Fibroblast of pulmonary artery (primary cell): ENCODE data around the gene TMEM170B.

Experiments
- DNase-seq: peaks from one replicate; pipeline ENCODE4 v3.0.0-alpha.2; 2010; ENCODE audit warnings: low read depth
- H3K4me3 ChIP-seq: replicated peaks from 2 replicates; pipeline ENCODE4 v1.5.1; 2011; ENCODE audit warnings: low read depth, mild to moderate bottlenecking, control low read depth, low read length, moderate library complexity
- CTCF ChIP-seq: IDR thresholded peaks from 2 replicates; pipeline ENCODE4 v1.5.1; 2011; ENCODE audit warnings: mild to moderate bottlenecking, control low read depth, low read length, inconsistent platforms; ENCODE audit errors: missing control alignments

Gene TMEM170B

GRCh38 chr6:11537229-11538051 lies at the start of gene TMEM170B:
TSS of gene TMEM170B (plus strand) at chr6:11537749. CDS start at chr6:11538278, 529 bp downstream.
- peak within 1 kb of the TSS; percentile 53 for H3K4me3 ChIP-seq
- no peak for TF ChIP-seq CTCF
- peak; percentile 76 for DNase-seq

DNA sequence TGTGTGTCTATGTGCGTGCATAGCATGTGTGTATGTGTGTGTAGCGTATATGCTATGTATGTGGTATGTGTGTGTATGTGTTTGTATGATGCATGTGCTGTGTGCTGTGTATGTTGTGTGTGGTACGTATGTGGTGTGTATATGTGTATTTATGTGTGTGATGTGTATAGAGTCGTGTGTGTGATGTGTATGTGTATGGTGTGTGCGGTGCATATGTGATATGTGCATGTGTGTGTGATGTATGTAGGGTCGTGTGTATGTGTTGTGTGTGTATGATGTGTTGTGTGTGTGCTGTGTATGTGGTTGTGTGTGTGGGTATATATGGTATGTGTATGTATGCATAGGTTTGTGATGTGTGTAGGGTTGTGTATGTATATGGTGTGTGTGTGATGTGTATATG lies 46.6 kb upstream of the TMEM170B start:
- DNase-seq = no peak
- no peak overlapping the region for H3K4me3 ChIP-seq
- no peak for TF ChIP-seq CTCF

- DNase-seq = no peak
- no peak overlapping the region for H3K4me3 ChIP-seq
- no peak for TF ChIP-seq CTCF
Observed at GRCh38 chr6:11491596-11492463, 45.7 kb upstream of the TMEM170B start.

GRCh38 chr6:11492464-11493290 lies 44.9 kb upstream of the TMEM170B start:
- TF ChIP-seq CTCF = no peak

DNA sequence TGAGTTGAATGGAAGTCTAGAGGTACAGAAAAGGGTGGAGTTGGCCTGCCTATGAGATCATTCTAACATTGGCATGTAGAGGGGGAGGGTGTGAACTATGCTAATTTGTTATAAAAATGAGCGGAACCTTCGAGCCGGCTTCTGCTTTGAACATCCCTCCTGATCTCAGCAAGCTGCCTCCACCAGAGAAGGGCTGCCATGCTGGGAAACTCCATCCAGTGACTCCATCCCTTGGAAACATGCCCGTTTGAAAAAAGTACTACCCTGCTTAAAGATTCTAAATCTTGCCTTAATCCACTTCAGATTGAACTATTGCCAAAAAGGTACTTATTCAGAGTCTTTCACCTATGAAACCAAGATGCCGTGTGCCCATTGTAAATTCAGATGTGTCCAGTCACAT lies 43.6 kb upstream of the TMEM170B start:
- no peak for DNase-seq
- no peak for TF ChIP-seq CTCF
- H3K4me3 ChIP-seq = no peak overlapping the region

More at GRCh38 chr6:11492464-11493290, 44.9 kb upstream of the TMEM170B start:
- DNase-seq = no peak
- no peak overlapping the region for H3K4me3 ChIP-seq

DNA sequence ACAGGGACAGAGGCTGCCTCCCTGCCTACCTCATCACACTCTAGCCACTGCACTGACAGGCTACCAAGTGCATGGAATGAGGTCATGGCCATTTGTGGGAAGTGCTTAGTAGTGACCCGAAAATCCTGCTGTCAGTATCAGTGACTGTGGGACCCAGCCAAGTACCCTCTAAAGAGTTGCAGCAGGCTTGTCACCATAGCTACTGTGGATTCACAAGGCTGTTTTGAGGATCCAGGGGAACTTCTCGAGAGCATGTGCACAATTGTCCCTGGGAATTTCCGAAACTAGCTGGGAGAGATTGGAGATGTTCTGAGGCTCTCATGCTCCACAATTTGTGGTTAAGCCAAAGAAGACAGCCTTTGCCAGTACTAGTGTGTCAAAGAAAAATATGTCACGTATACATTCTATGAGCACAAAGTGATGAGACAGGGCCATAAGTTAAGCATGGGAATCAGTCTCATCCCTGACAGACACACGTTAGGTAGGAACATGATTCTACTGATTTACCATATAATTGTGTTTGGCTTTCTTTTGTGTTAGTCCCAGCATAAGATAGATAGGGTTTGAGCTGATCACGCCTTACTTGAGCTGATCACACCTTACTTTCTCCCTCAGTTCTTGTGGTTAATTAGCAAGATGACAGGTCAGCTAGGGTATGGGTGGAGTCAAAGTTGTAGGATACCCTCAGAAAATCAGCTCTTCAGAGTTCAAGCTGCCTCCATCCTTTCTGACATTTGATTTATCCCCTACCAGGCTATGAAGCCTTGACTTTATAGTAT lies 42.6 kb upstream of the TMEM170B start:
- peak; percentile 17 for DNase-seq
- no peak for TF ChIP-seq CTCF

More for the DNA sequence above, 42.6 kb upstream of the TMEM170B start:
- H3K4me3 ChIP-seq = no peak overlapping the region
